HCEC 1CT (cell line): ENCODE measurements around the gene PRKAR2A.
"Not testable (repeated sequence)": the region's sequence is repeated elsewhere in the genome, so short reads cannot be mapped to it uniquely, and the experiment has no call there.

ENCODE experiments used
- DNase-seq: peaks from one replicate; pipeline ENCODE4 v3.0.0-alpha.2; 2017

The PRKAR2A gene

GRCh38 chr3:48776854-48777253, 70.8 kb downstream of the PRKAR2A start:
- no peak for DNase-seq

GRCh38 chr3:48770192-48770502, 77.5 kb downstream of the PRKAR2A start:
- no peak for DNase-seq

- DNase-seq = peak; percentile 15
Observed at GRCh38 chr3:48765376-48765775, 82.3 kb downstream of the PRKAR2A start.

GRCh38 chr3:48762816-48763215, 84.9 kb downstream of the PRKAR2A start:
- no peak for DNase-seq

- not testable (repeated sequence) for DNase-seq
Observed at GRCh38 chr3:48759991-48760540, 87.6 kb downstream of the PRKAR2A start.

GRCh38 chr3:48759531-48759930, 88.1 kb downstream of the PRKAR2A start:
- DNase-seq = not testable (repeated sequence)

GRCh38 chr3:48759071-48759470, 88.6 kb downstream of the PRKAR2A start:
- no peak for DNase-seq

GRCh38 chr3:48756640-48757039, 91.0 kb downstream of the PRKAR2A start:
- no peak for DNase-seq

GRCh38 chr3:48750856-48751255, 96.8 kb downstream of the PRKAR2A start:
- DNase-seq = no peak

GRCh38 chr3:48748754-48749153, 98.9 kb downstream of the PRKAR2A start:
- no peak for DNase-seq

GRCh38 chr3:48747706-48748105, 100.0 kb downstream of the PRKAR2A start:
- DNase-seq = no peak

- DNase-seq = no peak
Observed at GRCh38 chr3:48747015-48747615, 100.6 kb downstream of the PRKAR2A start.

- no peak for DNase-seq
Observed at GRCh38 chr3:48743773-48744172, 103.9 kb downstream of the PRKAR2A start.

- DNase-seq = not testable (repeated sequence)
Observed at GRCh38 chr3:48741226-48741625, 106.4 kb downstream of the PRKAR2A start.

GRCh38 chr3:48739955-48740823, 107.5 kb downstream of the PRKAR2A start:
- DNase-seq = peak; percentile 72

- no peak for DNase-seq
Observed at GRCh38 chr3:48739617-48739954, 108.1 kb downstream of the PRKAR2A start.

GRCh38 chr3:48738926-48739616, 108.6 kb downstream of the PRKAR2A start:
- DNase-seq = no peak

- DNase-seq = no peak
Observed at GRCh38 chr3:48738144-48738536, 109.5 kb downstream of the PRKAR2A start.

GRCh38 chr3:48735075-48735767, 112.5 kb downstream of the PRKAR2A start:
- not testable (repeated sequence) for DNase-seq

- DNase-seq = not testable (repeated sequence)
Observed at GRCh38 chr3:48734541-48734940, 113.1 kb downstream of the PRKAR2A start.

- DNase-seq = not testable (repeated sequence)
Observed at GRCh38 chr3:48733752-48734518, 113.7 kb downstream of the PRKAR2A start.

GRCh38 chr3:48727511-48727910, 120.2 kb downstream of the PRKAR2A start:
- DNase-seq = no peak
